Measurements from ENCODE around the gene SH3GLB2. TPM values are rescaled to one million over a fixed set of nuclear protein-coding genes. Genes with fewer than 3 reads are reported as not detected.
A peak's percentile ranks its signal among the peaks of the same experiment; 100 is the strongest.
"Not testable (repeated sequence)": the region's sequence is repeated elsewhere in the genome, so short reads cannot be mapped to it uniquely, and the experiment has no call there.

SH3GLB2 gene
- total RNA-seq, 3 donors from 2014 or later: 59.2 to 227 (median 150) TPM

DNA sequence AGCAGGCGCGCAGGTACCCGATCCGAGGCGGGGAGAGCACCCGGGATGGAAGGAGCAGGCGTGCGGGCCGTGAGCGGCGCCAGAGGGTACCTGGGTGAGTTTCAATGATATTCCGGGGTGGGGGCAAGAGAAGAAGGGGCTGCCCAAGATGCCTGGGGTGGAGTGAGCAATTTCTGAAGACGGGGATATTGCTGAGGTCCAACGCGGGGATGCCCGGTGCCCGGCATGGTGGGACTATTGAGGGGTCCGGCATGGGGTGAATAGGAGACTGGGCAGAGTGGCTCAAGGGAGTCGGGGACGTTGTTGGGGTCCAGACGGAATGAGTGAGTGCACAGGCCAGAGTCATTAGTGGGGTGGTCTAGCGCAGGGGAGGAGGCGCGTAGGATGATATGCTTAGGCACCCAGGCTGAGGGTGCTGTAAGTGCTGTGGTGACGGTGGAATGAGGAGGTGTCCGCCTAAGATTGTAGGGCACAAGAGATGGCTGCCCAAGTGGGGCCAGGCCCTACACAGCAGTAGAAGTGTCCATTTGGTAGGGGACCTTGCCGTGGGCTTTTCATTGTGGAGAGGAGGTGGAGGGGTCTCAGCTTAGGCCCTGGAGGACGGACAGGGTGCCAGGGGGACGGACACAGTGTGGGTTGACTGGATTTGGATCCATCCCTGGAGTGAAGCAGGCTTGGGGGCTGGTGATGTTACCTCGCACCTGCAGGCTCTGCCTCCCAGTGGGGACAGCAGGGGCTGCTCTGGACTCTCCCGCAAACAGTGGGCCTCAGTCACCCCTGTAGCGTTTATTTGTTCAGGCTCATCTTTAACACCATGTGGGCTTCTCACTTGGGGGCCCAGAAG, 9.0 kb upstream of the SH3GLB2 start:
- Histone ChIP-seq H3K4me1 (peaks cover 7 to 13% of the 10 kb centered on the region in 2 donors), H3K4me3 (peak overlapping the region; percentile 72 to 94 (median 90)), H3K36me3 (peaks cover under 1% of the 10 kb centered on the region), H3K27me3 (no peaks in the 10 kb centered on the region), H3K9me3 (no peaks in the 10 kb centered on the region), H3K27ac (peak overlapping the region; percentile 79)
- intact Hi-C loops (cut with DNase I; ENCODE audit: low total_unique reads): no loop called here
- TF ChIP-seq, protein P1, sequence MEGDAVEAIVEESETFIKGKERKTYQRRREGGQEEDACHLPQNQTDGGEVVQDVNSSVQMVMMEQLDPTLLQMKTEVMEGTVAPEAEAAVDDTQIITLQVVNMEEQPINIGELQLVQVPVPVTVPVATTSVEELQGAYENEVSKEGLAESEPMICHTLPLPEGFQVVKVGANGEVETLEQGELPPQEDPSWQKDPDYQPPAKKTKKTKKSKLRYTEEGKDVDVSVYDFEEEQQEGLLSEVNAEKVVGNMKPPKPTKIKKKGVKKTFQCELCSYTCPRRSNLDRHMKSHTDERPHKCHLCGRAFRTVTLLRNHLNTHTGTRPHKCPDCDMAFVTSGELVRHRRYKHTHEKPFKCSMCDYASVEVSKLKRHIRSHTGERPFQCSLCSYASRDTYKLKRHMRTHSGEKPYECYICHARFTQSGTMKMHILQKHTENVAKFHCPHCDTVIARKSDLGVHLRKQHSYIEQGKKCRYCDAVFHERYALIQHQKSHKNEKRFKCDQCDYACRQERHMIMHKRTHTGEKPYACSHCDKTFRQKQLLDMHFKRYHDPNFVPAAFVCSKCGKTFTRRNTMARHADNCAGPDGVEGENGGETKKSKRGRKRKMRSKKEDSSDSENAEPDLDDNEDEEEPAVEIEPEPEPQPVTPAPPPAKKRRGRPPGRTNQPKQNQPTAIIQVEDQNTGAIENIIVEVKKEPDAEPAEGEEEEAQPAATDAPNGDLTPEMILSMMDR (IDR thresholded peaks at IDR 0.05): no peak
- TF ChIP-seq POLR2AphosphoS5 (IDR thresholded peaks at IDR 0.05): no peak
- TF ChIP-seq POLR2A (IDR thresholded peaks at IDR 0.05): no peak
- no peak for DNase-seq (ENCODE audit: low spot score in 2 of 2)

DNA sequence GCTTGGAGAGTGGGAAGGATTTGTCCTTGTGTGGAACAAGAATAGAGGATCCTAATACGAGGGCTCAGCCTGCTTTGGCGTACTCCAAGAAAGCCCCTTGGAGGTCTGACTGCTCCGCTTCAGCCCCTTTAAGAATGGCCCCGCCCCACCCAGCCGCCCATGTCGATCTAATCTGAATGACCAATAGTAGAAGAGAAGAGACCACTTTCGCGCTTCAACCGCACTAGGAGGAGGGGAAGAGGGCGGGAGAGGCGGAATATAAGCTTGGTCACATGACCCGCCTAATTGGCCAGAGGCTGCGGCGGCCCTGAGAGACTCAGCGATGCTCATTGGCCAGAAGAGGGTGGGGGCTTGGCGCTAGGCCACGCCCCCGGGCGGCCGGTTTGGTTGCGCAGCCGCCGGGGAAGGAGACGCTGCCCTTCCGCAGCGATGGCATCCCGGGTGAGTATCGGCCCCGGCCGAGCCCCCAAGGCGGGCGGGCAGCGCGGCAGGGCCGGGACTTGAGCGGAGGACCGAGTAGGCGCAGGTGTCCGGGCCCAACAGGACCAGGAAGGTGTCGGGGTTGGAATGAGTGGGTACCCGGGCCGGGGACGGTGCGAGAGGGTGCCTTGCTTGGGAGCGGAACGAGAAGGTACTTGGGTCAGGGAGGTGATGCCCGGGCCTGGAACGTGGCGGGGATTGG, 8.3 kb upstream of the SH3GLB2 start, which contains the start of gene MIGA2:
Gene MIGA2, plus strand, starts transcription at position 386 of the 682 bp plus-strand sequence. CDS start 3,969 bp downstream, outside the sequence.
- TF ChIP-seq POLR2AphosphoS5 (IDR thresholded peaks at IDR 0.05) (peak; percentile 76 to 84 (median 83)), POLR2A (IDR thresholded peaks at IDR 0.05) (peak; percentile 83)
- TF ChIP-seq, protein P1 (IDR thresholded peaks at IDR 0.05): peak in 1 of 3 donors; percentile 6
- intact Hi-C loops (cut with DNase I; ENCODE audit: low total_unique reads): no loop called here
- no peaks in the 10 kb centered on the region for H3K9me3 ChIP-seq
- peak within 1 kb of the TSS; percentile 72 to 94 (median 90) for H3K4me3 ChIP-seq
- peak; percentile 96 to 99 for DNase-seq (ENCODE audit: low spot score in 2 of 2)
- H3K4me1 ChIP-seq: peaks cover 7 to 13% of the 10 kb centered on the region in 2 donors
- H3K27me3 ChIP-seq: no peaks in the 10 kb centered on the region
- H3K36me3 ChIP-seq: no peaks in the 10 kb centered on the region
- H3K27ac ChIP-seq: peak within 1 kb of the TSS; percentile 79 to 84

DNA sequence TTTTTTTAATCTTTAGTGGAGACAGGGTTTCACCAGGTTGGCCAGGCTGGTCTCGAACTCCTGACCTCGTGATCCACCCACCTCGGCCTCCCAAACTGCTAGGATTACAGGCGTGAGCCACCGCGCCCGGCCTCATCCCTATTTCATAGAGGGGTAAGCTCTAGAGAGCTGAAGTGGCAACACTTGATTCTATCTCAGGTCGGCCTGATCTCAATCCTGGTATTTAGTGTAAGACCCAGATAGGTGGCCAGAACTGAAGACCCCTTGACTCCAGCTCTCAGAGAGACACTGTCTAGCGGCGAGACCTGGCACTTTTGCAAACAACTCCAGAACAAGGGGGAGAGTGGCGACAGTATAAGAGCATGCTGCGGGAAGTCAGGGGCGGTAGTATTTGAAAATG, 7.7 kb upstream of the SH3GLB2 start:
- DNase-seq (ENCODE audit: low spot score in 2 of 2); H3K9me3 ChIP-seq; intact Hi-C loops (cut with DNase I; ENCODE audit: low total_unique reads); H3K27me3 ChIP-seq; H3K36me3 ChIP-seq: not testable (repeated sequence)
- Histone ChIP-seq H3K4me1 (peaks cover 7 to 13% of the 10 kb centered on the region in 2 donors), H3K4me3 (peak overlapping the region; percentile 72 to 94 (median 90)), H3K27ac (peak overlapping the region; percentile 79 to 84)

DNA sequence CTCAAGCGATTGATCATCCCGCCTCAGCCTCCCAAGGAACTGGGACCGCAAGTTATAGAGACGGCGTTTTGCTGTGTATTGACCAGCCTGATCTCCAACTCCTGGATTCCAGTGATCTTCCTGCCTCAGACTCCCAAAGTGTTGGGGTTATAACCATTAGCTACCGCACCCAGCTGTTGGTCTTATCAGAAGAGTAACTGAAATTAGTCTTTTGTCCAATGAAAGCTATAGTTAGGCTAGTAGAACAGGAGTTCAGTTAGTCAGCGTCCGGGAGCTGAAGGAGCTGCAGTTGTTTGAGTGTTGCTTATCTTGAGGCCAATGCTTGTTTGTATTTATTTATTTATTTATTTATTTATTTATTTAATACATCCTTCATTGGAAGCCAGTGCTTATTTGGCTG, 5.1 kb upstream of the SH3GLB2 start:
- Histone ChIP-seq H3K9me3 (no peaks in the 10 kb centered on the region), H3K27ac (no peak overlapping the region), H3K4me3 (no peak overlapping the region), H3K27me3 (no peaks in the 10 kb centered on the region), H3K4me1 (peaks cover 7 to 10% of the 10 kb centered on the region in 2 donors), H3K36me3 (no peaks in the 10 kb centered on the region)
- no peak for DNase-seq (ENCODE audit: low spot score in 2 of 2)
- intact Hi-C loops (cut with DNase I; ENCODE audit: low total_unique reads): no loop called here
- TF ChIP-seq POLR2A (IDR thresholded peaks at IDR 0.05) (no peak), POLR2AphosphoS5 (IDR thresholded peaks at IDR 0.05) (no peak)
- TF ChIP-seq, protein P1 (IDR thresholded peaks at IDR 0.05): no peak

DNA sequence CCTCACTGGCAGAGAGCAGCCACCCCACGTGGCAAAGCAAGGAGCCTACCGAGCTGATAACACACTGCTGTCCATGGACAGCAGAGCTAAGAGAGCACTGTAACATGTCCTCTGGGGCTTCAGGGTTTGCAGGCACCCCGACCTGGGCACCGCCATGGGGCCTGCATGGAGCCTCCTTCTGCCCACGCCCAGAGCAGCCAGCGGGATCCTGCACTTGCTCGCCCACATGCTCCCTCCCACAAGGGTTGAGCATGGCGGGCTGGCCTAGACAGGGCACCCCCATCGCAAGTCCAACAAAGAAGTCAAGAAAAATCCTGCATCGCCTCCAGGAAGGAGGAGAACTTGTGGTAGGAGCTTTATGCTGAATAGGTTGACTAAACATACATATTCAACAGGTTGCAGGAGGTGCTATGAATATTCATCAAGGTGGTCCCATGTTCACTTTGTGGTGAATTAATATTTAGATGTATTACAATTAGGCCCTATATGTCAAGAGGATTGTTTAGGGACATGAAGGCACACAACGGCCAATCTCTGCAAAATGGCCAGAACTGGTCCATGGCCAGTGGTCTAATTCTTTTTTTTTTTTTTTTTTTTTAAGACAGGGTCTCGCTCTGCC, 4.5 kb upstream of the SH3GLB2 start:
- Histone ChIP-seq H3K36me3 (no peaks in the 10 kb centered on the region), H3K4me3 (no peak overlapping the region), H3K4me1 (peaks cover 5 to 7% of the 10 kb centered on the region in 2 donors), H3K9me3 (no peaks in the 10 kb centered on the region), H3K27me3 (no peaks in the 10 kb centered on the region), H3K27ac (no peak overlapping the region)
- no peak for DNase-seq (ENCODE audit: low spot score in 2 of 2)
- TF ChIP-seq POLR2A (IDR thresholded peaks at IDR 0.05) (no peak), POLR2AphosphoS5 (IDR thresholded peaks at IDR 0.05) (no peak)
- TF ChIP-seq, protein P1 (IDR thresholded peaks at IDR 0.05): no peak
- intact Hi-C loops (cut with DNase I; ENCODE audit: low total_unique reads): no loop called here
